ENCODE data around the gene BIRC6. TPM values are rescaled to one million over a fixed set of nuclear protein-coding genes. Genes with fewer than 3 reads are reported as not detected.

BIRC6 gene
- polyA plus RNA-seq, 4 donors = 14.6 to 55.1 (median 20.6) TPM

DNA sequence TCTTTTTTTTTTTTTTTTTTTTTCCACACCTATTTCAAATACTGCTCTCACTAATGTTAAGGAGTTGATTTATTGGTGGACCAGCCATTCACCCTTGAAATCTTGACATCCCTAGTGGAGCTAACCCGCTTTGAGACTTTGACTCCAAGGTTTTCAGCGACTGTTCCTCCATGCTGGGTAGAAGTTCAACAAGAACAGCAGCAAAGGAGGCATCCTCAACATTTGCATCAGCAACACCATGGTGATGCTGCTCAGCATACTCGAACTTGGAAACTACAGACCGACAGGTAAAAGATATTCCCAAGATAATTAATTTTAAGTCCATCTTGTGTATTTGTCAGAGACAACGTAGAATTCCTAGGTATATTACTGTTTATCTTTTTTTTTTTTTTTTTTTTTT is 74.0 kb downstream of the BIRC6 start:
- H3K27ac ChIP-seq (ENCODE audit: low read depth in 1 of 3, low read length in 2 of 3) = no peak overlapping the region
- H3K9me3 ChIP-seq (ENCODE audit: control insufficient read depth in 2 of 2, insufficient read depth in 1 of 2, low read depth in 1 of 2, low read length in 1 of 2) = no peaks in the 10 kb centered on the region
- peaks cover 0 to 1% (median 0%) of the 10 kb centered on the region in 3 donors for H3K4me1 ChIP-seq (ENCODE audit: control insufficient read depth in 3 of 3, insufficient read depth in 2 of 3, low read depth in 1 of 3, low read length in 2 of 3)
- no peaks in the 10 kb centered on the region for H3K27me3 ChIP-seq (ENCODE audit: control insufficient read depth in 3 of 3, insufficient read depth in 3 of 3, low read length in 3 of 3)
- H3K4me3 ChIP-seq (ENCODE audit: low read depth in 1 of 3, low read length in 3 of 3) = no peak overlapping the region
- 95 to 99% (median 99%) methylated on average over 5 of the region's 5 CpGs for WGBS, 3 donors
- DNase-seq (no peak), FAIRE-seq (no peak)
- peaks cover 4 to 15% (median 5%) of the 10 kb centered on the region in 3 donors for H3K36me3 ChIP-seq (ENCODE audit: control insufficient read depth in 3 of 3, insufficient read depth in 2 of 3, low read depth in 1 of 3, low read length in 3 of 3)

DNA sequence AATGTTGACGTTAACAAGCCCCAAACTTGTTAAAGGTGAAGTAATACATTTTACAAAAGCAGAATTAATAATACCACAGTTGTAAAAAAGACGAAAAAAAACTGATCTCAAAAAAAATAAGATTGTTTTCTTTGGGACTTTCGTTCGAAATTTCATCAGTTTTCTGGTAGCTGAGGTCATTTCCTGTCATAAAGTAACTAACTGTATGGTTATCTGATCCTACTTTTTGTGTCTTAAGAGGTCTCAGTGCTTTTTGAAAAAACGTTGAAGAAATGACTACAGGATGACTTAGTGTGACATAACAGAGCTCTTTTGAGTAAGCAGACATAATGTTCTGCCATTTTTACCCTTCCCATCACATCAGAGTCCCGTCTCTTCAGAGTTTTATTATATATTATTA is 79.3 kb downstream of the BIRC6 start:
- Histone ChIP-seq H3K27ac (ENCODE audit: low read depth in 1 of 3, low read length in 2 of 3) (no peak overlapping the region), H3K4me1 (ENCODE audit: control insufficient read depth in 3 of 3, insufficient read depth in 2 of 3, low read depth in 1 of 3, low read length in 2 of 3) (no peaks in the 10 kb centered on the region), H3K36me3 (ENCODE audit: control insufficient read depth in 3 of 3, insufficient read depth in 2 of 3, low read depth in 1 of 3, low read length in 3 of 3) (peaks cover 5 to 36% (median 8%) of the 10 kb centered on the region in 3 donors), H3K9me3 (ENCODE audit: control insufficient read depth in 2 of 2, insufficient read depth in 1 of 2, low read depth in 1 of 2, low read length in 1 of 2) (no peaks in the 10 kb centered on the region), H3K27me3 (ENCODE audit: control insufficient read depth in 3 of 3, insufficient read depth in 3 of 3, low read length in 3 of 3) (no peaks in the 10 kb centered on the region), H3K4me3 (ENCODE audit: low read depth in 1 of 3, low read length in 3 of 3) (no peak overlapping the region)
- FAIRE-seq (no peak), DNase-seq (no peak)
- WGBS, 3 donors = 87 to 88% (median 88%) methylated on average over 6 of the region's 6 CpGs

GRCh38 chr2:32442020-32442467 is 85.2 kb downstream of the BIRC6 start:
- H3K27me3 ChIP-seq (ENCODE audit: control insufficient read depth in 3 of 3, insufficient read depth in 3 of 3, low read length in 3 of 3) = no peaks in the 10 kb centered on the region
- FAIRE-seq (no peak), DNase-seq (peak in 1 of 2 donors; percentile 64)
- H3K4me1 ChIP-seq (ENCODE audit: control insufficient read depth in 3 of 3, insufficient read depth in 2 of 3, low read depth in 1 of 3, low read length in 2 of 3) = peaks cover 0 to 3% (median 2%) of the 10 kb centered on the region in 3 donors
- peak overlapping the region in 1 of 3 donors; percentile 4 for H3K27ac ChIP-seq (ENCODE audit: low read depth in 1 of 3, low read length in 2 of 3)
- no peaks in the 10 kb centered on the region for H3K9me3 ChIP-seq (ENCODE audit: control insufficient read depth in 2 of 2, insufficient read depth in 1 of 2, low read depth in 1 of 2, low read length in 1 of 2)
- WGBS, 3 donors = 72 to 90% (median 83%) methylated on average over 7 of the region's 7 CpGs
- H3K4me3 ChIP-seq (ENCODE audit: low read depth in 1 of 3, low read length in 3 of 3) = no peak overlapping the region
- peaks cover 8 to 28% (median 9%) of the 10 kb centered on the region in 3 donors for H3K36me3 ChIP-seq (ENCODE audit: control insufficient read depth in 3 of 3, insufficient read depth in 2 of 3, low read depth in 1 of 3, low read length in 3 of 3)

- no peaks in the 10 kb centered on the region for H3K9me3 ChIP-seq (ENCODE audit: control insufficient read depth in 2 of 2, insufficient read depth in 1 of 2, low read depth in 1 of 2, low read length in 1 of 2)
- WGBS, 3 donors = 97% methylated on average over 6 of the region's 6 CpGs
- H3K27me3 ChIP-seq (ENCODE audit: control insufficient read depth in 3 of 3, insufficient read depth in 3 of 3, low read length in 3 of 3) = no peaks in the 10 kb centered on the region
- no peak overlapping the region for H3K27ac ChIP-seq (ENCODE audit: low read depth in 1 of 3, low read length in 2 of 3)
- peaks cover 7 to 15% (median 10%) of the 10 kb centered on the region in 3 donors for H3K36me3 ChIP-seq (ENCODE audit: control insufficient read depth in 3 of 3, insufficient read depth in 2 of 3, low read depth in 1 of 3, low read length in 3 of 3)
- no peak for DNase-seq
- no peak for FAIRE-seq
- H3K4me1 ChIP-seq (ENCODE audit: control insufficient read depth in 3 of 3, insufficient read depth in 2 of 3, low read depth in 1 of 3, low read length in 2 of 3) = peaks cover 0 to 3% (median 2%) of the 10 kb centered on the region in 3 donors
- H3K4me3 ChIP-seq (ENCODE audit: low read depth in 1 of 3, low read length in 3 of 3) = no peak overlapping the region
These were observed 89.5 kb downstream of the BIRC6 start for GRCh38 chr2:32446369-32446768.

- H3K36me3 ChIP-seq (ENCODE audit: control insufficient read depth in 3 of 3, insufficient read depth in 2 of 3, low read depth in 1 of 3, low read length in 3 of 3) = peaks cover 2 to 8% (median 6%) of the 10 kb centered on the region in 3 donors
- FAIRE-seq (no peak), DNase-seq (no peak)
- no peaks in the 10 kb centered on the region for H3K9me3 ChIP-seq (ENCODE audit: control insufficient read depth in 2 of 2, insufficient read depth in 1 of 2, low read depth in 1 of 2, low read length in 1 of 2)
- no peak overlapping the region for H3K4me3 ChIP-seq (ENCODE audit: low read depth in 1 of 3, low read length in 3 of 3)
- H3K27ac ChIP-seq (ENCODE audit: low read depth in 1 of 3, low read length in 2 of 3) = no peak overlapping the region
- H3K27me3 ChIP-seq (ENCODE audit: control insufficient read depth in 3 of 3, insufficient read depth in 3 of 3, low read length in 3 of 3) = no peaks in the 10 kb centered on the region
- no peaks in the 10 kb centered on the region for H3K4me1 ChIP-seq (ENCODE audit: control insufficient read depth in 3 of 3, insufficient read depth in 2 of 3, low read depth in 1 of 3, low read length in 2 of 3)
These were observed 94.0 kb downstream of the BIRC6 start for GRCh38 chr2:32450851-32451250.

DNA sequence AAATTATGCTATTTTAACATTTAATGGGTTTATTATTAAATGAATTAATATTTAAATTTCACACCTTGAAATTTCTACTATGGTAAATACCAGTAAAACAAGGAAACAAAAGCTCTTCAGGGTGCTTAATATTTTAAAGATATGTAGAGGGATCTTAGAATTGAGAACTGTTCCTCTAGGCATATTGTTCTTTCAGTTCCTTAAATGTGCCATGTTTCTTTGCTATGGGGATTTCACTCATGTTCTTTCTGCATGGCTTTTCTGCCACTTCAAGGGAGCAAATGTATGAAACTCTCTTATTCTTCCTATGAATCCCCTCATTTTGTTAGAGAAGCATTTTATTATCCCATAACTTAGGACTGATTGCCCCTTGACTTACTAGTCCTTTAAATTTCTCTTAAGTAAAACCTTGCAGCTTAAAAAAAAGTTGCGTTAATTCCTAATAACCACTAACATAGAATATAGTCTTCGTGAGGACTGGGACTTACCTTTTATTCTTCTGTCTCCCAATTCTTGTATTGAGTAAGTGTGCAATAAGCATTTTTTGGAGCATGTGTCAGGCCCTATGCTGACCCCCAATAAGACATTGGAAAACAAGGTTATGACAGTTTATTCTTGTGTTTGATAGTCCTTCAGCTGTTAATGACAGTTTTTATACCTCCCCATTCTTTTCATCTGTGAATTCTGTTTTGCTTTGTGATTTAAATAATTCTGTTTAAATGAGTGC is 95.7 kb downstream of the BIRC6 start:
- Histone ChIP-seq H3K36me3 (ENCODE audit: control insufficient read depth in 3 of 3, insufficient read depth in 2 of 3, low read depth in 1 of 3, low read length in 3 of 3) (peaks cover 1 to 6% (median 6%) of the 10 kb centered on the region in 3 donors), H3K4me1 (ENCODE audit: control insufficient read depth in 3 of 3, insufficient read depth in 2 of 3, low read depth in 1 of 3, low read length in 2 of 3) (no peaks in the 10 kb centered on the region), H3K27ac (ENCODE audit: low read depth in 1 of 3, low read length in 2 of 3) (no peak overlapping the region), H3K9me3 (ENCODE audit: control insufficient read depth in 2 of 2, insufficient read depth in 1 of 2, low read depth in 1 of 2, low read length in 1 of 2) (no peaks in the 10 kb centered on the region), H3K27me3 (ENCODE audit: control insufficient read depth in 3 of 3, insufficient read depth in 3 of 3, low read length in 3 of 3) (no peaks in the 10 kb centered on the region), H3K4me3 (ENCODE audit: low read depth in 1 of 3, low read length in 3 of 3) (no peak overlapping the region)
- DNase-seq = no peak
- 98 to 99% (median 99%) methylated on average over 2 of the region's 2 CpGs for WGBS, 3 donors
- no peak for FAIRE-seq

DNA sequence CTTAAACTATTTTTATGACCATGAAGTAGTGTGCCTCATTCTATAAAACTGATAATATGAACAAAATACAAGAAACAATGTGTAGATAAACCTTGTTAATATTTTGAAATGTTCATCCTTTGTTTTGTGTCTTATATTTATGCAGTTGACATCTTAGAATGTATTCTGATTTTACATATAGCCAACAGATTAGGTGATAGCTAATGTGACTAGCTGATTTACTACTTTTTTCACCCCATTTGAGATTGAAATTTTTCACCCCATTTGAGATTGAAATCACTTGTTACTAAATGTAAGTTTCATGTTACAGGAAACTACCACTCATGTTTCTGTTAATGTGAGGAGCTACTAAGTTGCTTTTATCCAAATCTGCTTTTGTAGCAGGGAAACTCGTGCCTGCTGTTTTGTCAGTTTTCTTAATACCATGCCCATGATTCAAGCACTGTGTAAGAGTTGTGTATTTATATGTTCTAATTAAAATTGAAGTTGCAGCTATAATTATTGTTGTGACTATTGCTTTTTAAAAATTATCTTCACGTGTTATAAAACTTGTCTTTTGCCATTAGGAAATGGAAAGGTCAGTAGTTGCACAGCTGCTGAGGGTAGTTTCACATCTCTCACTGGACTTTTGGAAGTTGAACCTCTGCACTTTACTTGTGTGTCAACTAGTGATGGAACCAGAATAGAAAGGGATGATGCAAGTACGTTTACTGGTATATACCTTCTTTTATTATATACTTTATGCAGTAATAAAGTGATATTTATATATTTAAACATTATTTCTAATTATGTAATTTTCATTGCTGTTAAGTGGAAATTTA is 96.6 kb downstream of the BIRC6 start:
- no peaks in the 10 kb centered on the region for H3K9me3 ChIP-seq (ENCODE audit: control insufficient read depth in 2 of 2, insufficient read depth in 1 of 2, low read depth in 1 of 2, low read length in 1 of 2)
- peaks cover 1 to 6% (median 6%) of the 10 kb centered on the region in 3 donors for H3K36me3 ChIP-seq (ENCODE audit: control insufficient read depth in 3 of 3, insufficient read depth in 2 of 3, low read depth in 1 of 3, low read length in 3 of 3)
- H3K4me3 ChIP-seq (ENCODE audit: low read depth in 1 of 3, low read length in 3 of 3) = no peak overlapping the region
- WGBS, 3 donors = 72 to 93% (median 79%) methylated on average over 3 of the region's 3 CpGs
- peak; percentile 15 for FAIRE-seq
- peak in 1 of 2 donors; percentile 14 for DNase-seq
- H3K27me3 ChIP-seq (ENCODE audit: control insufficient read depth in 3 of 3, insufficient read depth in 3 of 3, low read length in 3 of 3) = no peaks in the 10 kb centered on the region
- no peaks in the 10 kb centered on the region for H3K4me1 ChIP-seq (ENCODE audit: control insufficient read depth in 3 of 3, insufficient read depth in 2 of 3, low read depth in 1 of 3, low read length in 2 of 3)
- H3K27ac ChIP-seq (ENCODE audit: low read depth in 1 of 3, low read length in 2 of 3) = no peak overlapping the region

- Histone ChIP-seq H3K27ac (ENCODE audit: low read depth in 1 of 3, low read length in 2 of 3) (no peak overlapping the region), H3K4me1 (ENCODE audit: control insufficient read depth in 3 of 3, insufficient read depth in 2 of 3, low read depth in 1 of 3, low read length in 2 of 3) (no peaks in the 10 kb centered on the region), H3K27me3 (ENCODE audit: control insufficient read depth in 3 of 3, insufficient read depth in 3 of 3, low read length in 3 of 3) (no peaks in the 10 kb centered on the region), H3K36me3 (ENCODE audit: control insufficient read depth in 3 of 3, insufficient read depth in 2 of 3, low read depth in 1 of 3, low read length in 3 of 3) (peaks cover under 1 to 10% (median 3%) of the 10 kb centered on the region in 3 donors), H3K4me3 (ENCODE audit: low read depth in 1 of 3, low read length in 3 of 3) (no peak overlapping the region), H3K9me3 (ENCODE audit: control insufficient read depth in 2 of 2, insufficient read depth in 1 of 2, low read depth in 1 of 2, low read length in 1 of 2) (no peaks in the 10 kb centered on the region)
- FAIRE-seq = no peak
- no peak for DNase-seq
- 92 to 97% (median 93%) methylated on average over 3 of the region's 3 CpGs for WGBS, 3 donors
These were observed 99.0 kb downstream of the BIRC6 start for GRCh38 chr2:32455816-32456215.

Data from small intestine (tissue), 7 donors.